GM21786 (cell line): Measurements from ENCODE around the gene PIK3CD.

Experiments used
- ATAC-seq: cut with Tn5 transposase; IDR thresholded peaks from one replicate; pipeline ENCODE4 v1.9.1; 2021; ENCODE audit not compliant: unreplicated experiment

The PIK3CD gene

GRCh38 chr1:9651565-9652378, at the start of gene PIK3CD:
Gene PIK3CD (plus strand): TSS chr1:9651731. CDS start chr1:9710456, 58,725 bp downstream.
- no peak for ATAC-seq

GRCh38 chr1:9601942-9602793, 49.4 kb upstream of the PIK3CD start:
- no peak for ATAC-seq

- ATAC-seq, result no peak
Measured at GRCh38 chr1:9602794-9603167, 48.8 kb upstream of the PIK3CD start.

- ATAC-seq, result no peak
Measured at GRCh38 chr1:9603307-9603706, 48.2 kb upstream of the PIK3CD start.

GRCh38 chr1:9603766-9604753, 47.5 kb upstream of the PIK3CD start:
- ATAC-seq, result no peak

GRCh38 chr1:9604836-9605235, 46.7 kb upstream of the PIK3CD start:
- ATAC-seq, result no peak

- ATAC-seq, result no peak
Measured at GRCh38 chr1:9605946-9606455, 45.5 kb upstream of the PIK3CD start.

GRCh38 chr1:9606458-9606857, 45.1 kb upstream of the PIK3CD start:
- no peak for ATAC-seq

- ATAC-seq, result no peak
Measured at GRCh38 chr1:9606948-9607347, 44.6 kb upstream of the PIK3CD start.

GRCh38 chr1:9607352-9607751, 44.2 kb upstream of the PIK3CD start:
- no peak for ATAC-seq

GRCh38 chr1:9609998-9610397, 41.5 kb upstream of the PIK3CD start:
- ATAC-seq, result no peak

- ATAC-seq, result no peak
Measured at GRCh38 chr1:9610548-9610947, 41.0 kb upstream of the PIK3CD start.

GRCh38 chr1:9611716-9612115, 39.8 kb upstream of the PIK3CD start:
- no peak for ATAC-seq

GRCh38 chr1:9612162-9612845, 39.2 kb upstream of the PIK3CD start:
- no peak for ATAC-seq

- ATAC-seq, result no peak
Measured at GRCh38 chr1:9612871-9613624, 38.5 kb upstream of the PIK3CD start.

- ATAC-seq, result no peak
Measured at GRCh38 chr1:9613625-9614299, 37.8 kb upstream of the PIK3CD start.

- no peak for ATAC-seq
Measured at GRCh38 chr1:9615316-9616063, 36.0 kb upstream of the PIK3CD start.
